Breast epithelium (tissue), 3 donors: ENCODE data around the gene LCLAT1.

Source experiments
- CTCF ChIP-seq, 3 donors: fragments of 450-650 bp; IDR thresholded peaks; one replicate each; pipeline ENCODE4 v1.5.1; 2016 to 2017; ENCODE audit warnings: antibody characterized with exemption in 3 of 3, mild to moderate bottlenecking in 3 of 3, moderate library complexity in 3 of 3
- POLR2A ChIP-seq: fragments of 450-650 bp; IDR thresholded peaks from one replicate; pipeline ENCODE4 v1.6.1; 2016; ENCODE audit warnings: antibody characterized with exemption, mild to moderate bottlenecking, moderate library complexity

GRCh38 chr2:30421026-30421603, 25.9 kb upstream of the LCLAT1 start:
- TF ChIP-seq CTCF (IDR thresholded peaks at IDR 0.05): no peak
- TF ChIP-seq POLR2A: no peak
